Heart left ventricle (tissue), 16 donors: Measurements from ENCODE around the gene PRX. TPM values are rescaled to one million over a fixed set of nuclear protein-coding genes. Genes with fewer than 3 reads are reported as not detected.

Source experiments
- ATAC-seq, 4 donors: fragments of 200-7000 bp; cut with Tn5 transposase; one replicate each; pipeline ENCODE4 v1.9.1; 2020 to 2022; ENCODE audit warnings: moderate library complexity in 4 of 4, mild to moderate bottlenecking in 3 of 4, moderate number of reproducible peaks in 1 of 4
- DNase-seq, 5 donors: peaks; one replicate each; pipeline ENCODE4 v3.0.0-alpha.2; 2020
- H3K27ac ChIP-seq, 12 donors: fragments of 200-600 bp; sonication (generic) in 4 of 12; one replicate each; pipeline versions ENCODE4 v1.5.0 to v1.8.0; 2016 to 2022; ENCODE audit warnings: mild to moderate bottlenecking in 2 of 12
- H3K27me3 ChIP-seq, 9 donors: fragments of 200-600 bp; sonication (generic) in 2 of 9; one replicate each; pipeline versions ENCODE4 v1.5.1 to v1.8.0; 2016 to 2022; ENCODE audit warnings: mild to moderate bottlenecking in 3 of 9
- H3K36me3 ChIP-seq, 9 donors: fragments of 200-600 bp; sonication (generic) in 2 of 9; one replicate each; pipeline versions ENCODE4 v1.5.0 to v1.8.0; 2018 to 2022; ENCODE audit warnings: mild to moderate bottlenecking in 2 of 9
- H3K4me1 ChIP-seq, 12 donors: fragments of 200-600 bp; sonication (generic) in 4 of 12; one replicate each; pipeline versions ENCODE4 v1.5.0 to v1.8.0; 2016 to 2022; ENCODE audit warnings: mild to moderate bottlenecking in 3 of 12
- H3K4me3 ChIP-seq, 12 donors: fragments of 200-600 bp; sonication (generic) in 4 of 12; one replicate each; pipeline versions ENCODE4 v1.5.0 to v1.8.0; 2017 to 2022; ENCODE audit warnings: mild to moderate bottlenecking in 9 of 12, moderate library complexity in 4 of 12
- H3K9me3 ChIP-seq, 12 donors: fragments of 200-600 bp; sonication (generic) in 4 of 12; one replicate each; pipeline versions ENCODE4 v1.5.0 to v1.8.0; 2016 to 2022; ENCODE audit warnings: mild to moderate bottlenecking in 1 of 12
- CTCF ChIP-seq, 12 donors: fragments of 200-600 bp; sonication (generic) in 4 of 12; IDR thresholded peaks; one replicate each; pipeline versions ENCODE4 v1.5.0 to v1.8.0; 2018 to 2022; ENCODE audit warnings: antibody characterized with exemption in 12 of 12, mild to moderate bottlenecking in 5 of 12
- POLR2A ChIP-seq, 2 donors: fragments of 450-650 bp; IDR thresholded peaks; one replicate each; pipeline ENCODE4 v1.6.1; 2017; ENCODE audit warnings: antibody characterized with exemption in 2 of 2, mild to moderate bottlenecking in 2 of 2, moderate library complexity in 2 of 2
- WGBS, 4 donors: extraction: QIAGEN DNeasy Blood & Tissue Kit in 2 of 4; methylation state at CpG; one replicate each; pipeline versions ENCODE4 v1.1.5 to v1.1.7; 2013 to 2018; 5-methylcytosine and 5-hydroxymethylcytosine counted together
- intact Hi-C, 10 donors: fragments of 100-400 bp; cut with DNase I; formaldehyde crosslinking; loops; one replicate each; pipeline versions ENCODE4 v1.11.1 to v1.14.2; 2022
- polyA plus RNA-seq, 2 donors: library from polyadenylated mRNA; stranded (reverse); fragments of 200-250 nt; gene quantifications; one replicate each; pipeline ENCODE4 v1.2.3, GENCODE V29; 2013
- total RNA-seq, 9 donors: library from RNA; depleted of rRNA in 2 of 9; stranded (reverse); fragments of >200 nt in 2 of 9; fragmentation: NEBNext Ultra II Directional in 3 of 9; extraction: Animal tissue kit (Norgen Biotek cat#: 25700) in 3 of 9; gene quantifications; one replicate each; pipeline versions ENCODE4 v1.1.0 to v1.2.4, GENCODE V29; 2016 to 2023
- donor health status: ischemic (EF 13 %, LVEDD 7.1; RV severe dilation, severe dysfunction).
- donor health status: healthy with polysubstance abuse.
- donor health status: DM: no; HTN: yes; CAD: no.
- donor health status: DM: no; HTN: no; CAD: no.
- donor health status: ischemic (EF 25% LVEDD 6.9; RV normal size, moderate dysfunction).
- donor health status: ischemic (EF 25% LVEDD 5.7; RV mildly dilated, moderate dysfunction).
- donor health status: healthy.
- donor health status: DM: yes; HTN: yes; CAD: no.
- donor health status: ischemic (EF 35%, LVEDD 5.7; RV mildly dilated, moderate dysfunction).
- donor health status: nonischemic (EF 11% LVEDD 7.7; RV severe dilation, severe dysfunction).
- donor health status: DM: yes; HTN: yes; CAD: no.
- donor health status: PGD.
- donor health status: ischemic (EF 29% LVEDD 5.4; RV normal size, mild dysfunction).
- donor health status: nonischemic (EF 23%, LVEDD 6.1; RV moderate dilation, normal function).

Gene PRX
- total and polyA plus RNA-seq, 11 donors: 2.5 to 4.6 (median 3.1) TPM

GRCh38 chr19:40398417-40399131 is 14.6 kb downstream of the PRX start:
- H3K4me3 ChIP-seq: peak overlapping the region in 2 of 12 donors; percentile 1 to 24
- ATAC-seq (peak in 2 of 4 donors; percentile 19 to 21), DNase-seq (no peak)
- peaks cover 0 to 8% (median 0%) of the 10 kb centered on the region in 9 donors for H3K36me3 ChIP-seq
- H3K27ac ChIP-seq: no peak overlapping the region
- no peak for TF ChIP-seq CTCF (IDR thresholded peaks at IDR 0.05)
- no peak for TF ChIP-seq POLR2A (IDR thresholded peaks at IDR 0.05)
- no peaks in the 10 kb centered on the region for H3K27me3 ChIP-seq
- intact Hi-C loops: no loop called here
- WGBS, 4 donors: 51 to 71% (median 67%) methylated on average over 31 to 49 of the region's 49 CpGs
- H3K4me1 ChIP-seq: peaks cover 0 to 7% (median 2%) of the 10 kb centered on the region in 12 donors
- no peaks in the 10 kb centered on the region for H3K9me3 ChIP-seq

GRCh38 chr19:40397568-40397906 is 15.6 kb downstream of the PRX start:
- no peak for DNase-seq
- Histone ChIP-seq H3K4me1 (no peaks in the 10 kb centered on the region), H3K36me3 (peaks cover 0 to 8% (median 0%) of the 10 kb centered on the region in 9 donors), H3K4me3 (no peak overlapping the region), H3K9me3 (no peaks in the 10 kb centered on the region), H3K27ac (no peak overlapping the region), H3K27me3 (no peaks in the 10 kb centered on the region)
- no peak for ATAC-seq
- intact Hi-C loops: no loop called here
- no peak for TF ChIP-seq POLR2A (IDR thresholded peaks at IDR 0.05)
- no peak for TF ChIP-seq CTCF (IDR thresholded peaks at IDR 0.05)
- 94 to 100% (median 96%) methylated on average over 5 to 22 of the region's 22 CpGs for WGBS, 4 donors

GRCh38 chr19:40396886-40397567 is 16.2 kb downstream of the PRX start:
- WGBS, 4 donors: 90 to 100% (median 93%) methylated on average over 1 to 20 of the region's 20 CpGs
- Histone ChIP-seq H3K27ac (no peak overlapping the region), H3K9me3 (no peaks in the 10 kb centered on the region), H3K4me1 (no peaks in the 10 kb centered on the region), H3K4me3 (no peak overlapping the region), H3K27me3 (no peaks in the 10 kb centered on the region), H3K36me3 (peaks cover 0 to 8% (median 0%) of the 10 kb centered on the region in 9 donors)
- no peak for TF ChIP-seq POLR2A (IDR thresholded peaks at IDR 0.05)
- ATAC-seq (no peak), DNase-seq (no peak)
- intact Hi-C loops: no loop called here

GRCh38 chr19:40395956-40396355 is 17.2 kb downstream of the PRX start:
- Histone ChIP-seq H3K4me1 (no peaks in the 10 kb centered on the region), H3K36me3 (peaks cover 0 to 8% (median 0%) of the 10 kb centered on the region in 9 donors), H3K9me3 (no peaks in the 10 kb centered on the region), H3K4me3 (no peak overlapping the region), H3K27ac (no peak overlapping the region), H3K27me3 (no peaks in the 10 kb centered on the region)
- WGBS, 4 donors: 89 to 93% (median 91%) methylated on average over 13 to 14 of the region's 14 CpGs
- DNase-seq (no peak), ATAC-seq (no peak)
- intact Hi-C loops: no loop called here
- TF ChIP-seq CTCF (IDR thresholded peaks at IDR 0.05): no peak
- TF ChIP-seq POLR2A (IDR thresholded peaks at IDR 0.05): no peak
